Endothelial cell (in vitro differentiated cells): ENCODE measurements around the gene PPP1R27. TPM values are rescaled to one million over a fixed set of nuclear protein-coding genes. Genes with fewer than 3 reads are reported as not detected.

Experiments used
- DNase-seq: peaks from one replicate; pipeline ENCODE4 v3.0.0; 2021; ENCODE audit warnings: low spot score
- H3K27ac Mint-ChIP-seq: one replicate; pipeline ENCODE4 v1.8.0; 2021; ENCODE audit warnings: mixed read lengths, inconsistent platforms; ENCODE audit not compliant: unreplicated experiment
- H3K27me3 Mint-ChIP-seq: one replicate; pipeline ENCODE4 v1.8.0; 2021; ENCODE audit warnings: mild to moderate bottlenecking, moderate library complexity, mixed read lengths, inconsistent platforms; ENCODE audit not compliant: unreplicated experiment
- H3K36me3 Mint-ChIP-seq: one replicate; pipeline ENCODE4 v1.8.0; 2021; ENCODE audit warnings: mild to moderate bottlenecking, low read depth, mixed read lengths, inconsistent platforms; ENCODE audit not compliant: unreplicated experiment
- H3K4me1 Mint-ChIP-seq: one replicate; pipeline ENCODE4 v1.8.0; 2021; ENCODE audit warnings: mild to moderate bottlenecking, mixed read lengths, inconsistent platforms; ENCODE audit not compliant: unreplicated experiment
- H3K4me3 Mint-ChIP-seq: one replicate; pipeline ENCODE4 v1.8.0; 2021; ENCODE audit warnings: mild to moderate bottlenecking, mixed read lengths, inconsistent platforms; ENCODE audit not compliant: unreplicated experiment
- H3K9me3 Mint-ChIP-seq: one replicate; pipeline ENCODE4 v1.8.0; 2021; ENCODE audit warnings: mixed read lengths, inconsistent platforms; ENCODE audit not compliant: unreplicated experiment
- total RNA-seq: library from RNA; stranded (reverse); fragmentation: NEBNext Ultra II Directional; extraction: Animal tissue kit (Norgen Biotek cat#: 25700); gene quantifications from one replicate; pipeline ENCODE4 v1.2.1, GENCODE V29; 2021; ENCODE audit not compliant: unreplicated experiment
- TF ChIP-seq, protein P1 (sequence below): fragments of 200-600 bp; sonication (generic); IDR thresholded peaks from one replicate; pipeline ENCODE4 v1.5.0; 2021; ENCODE audit warnings: antibody characterized with exemption; ENCODE audit not compliant: unreplicated experiment

The PPP1R27 gene
- total RNA-seq, 1 donor from 2014 or later: not detected

DNA sequence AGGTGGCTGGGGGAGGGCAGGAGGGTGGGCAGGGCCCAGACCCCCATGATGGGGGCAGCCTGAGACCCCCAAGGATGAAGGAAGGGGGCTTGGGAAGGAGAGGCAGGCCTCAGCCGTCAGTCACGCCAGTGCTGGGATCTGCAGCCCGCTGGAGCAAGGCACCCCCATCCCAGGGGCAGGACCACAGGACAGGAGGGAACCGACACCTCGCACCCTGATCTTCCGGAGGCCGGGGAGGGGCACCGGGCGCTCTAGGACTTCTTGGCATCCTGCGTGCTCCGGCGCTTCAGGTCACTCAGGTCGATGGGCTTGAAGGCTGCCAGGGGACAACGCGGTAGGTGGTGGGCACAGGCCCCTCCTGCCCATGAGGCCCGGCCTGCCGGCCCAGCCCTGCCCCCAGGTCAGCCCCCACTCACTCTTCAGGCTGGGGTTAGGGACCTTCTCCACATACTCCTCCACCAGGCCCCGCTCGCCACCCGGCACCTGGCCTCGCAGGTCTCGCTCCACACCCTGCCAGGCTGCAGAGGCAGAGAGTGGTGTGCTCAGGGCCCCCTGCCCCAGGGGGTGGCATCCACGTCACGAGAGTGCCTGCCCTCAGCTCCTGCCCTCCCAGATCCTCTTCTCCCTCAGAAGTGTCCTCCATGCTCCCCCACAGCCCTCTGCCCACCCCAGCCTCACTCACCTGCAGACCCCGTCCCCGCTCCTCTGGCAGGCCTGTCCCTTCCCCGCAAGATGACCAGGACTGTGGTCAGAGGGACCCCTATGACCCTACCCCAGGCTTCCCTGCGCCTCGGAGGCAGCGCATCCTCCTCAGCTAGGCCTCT is 11.6 kb downstream of the PPP1R27 start:
- Mint-ChIP-seq H3K9me3 (no peaks in the 10 kb centered on the region), H3K4me3 (peak overlapping the region; percentile 67), H3K36me3 (peaks cover 9% of the 10 kb centered on the region), H3K27ac (peak overlapping the region; percentile 24), H3K4me1 (peaks cover 3% of the 10 kb centered on the region), H3K27me3 (peaks cover 3% of the 10 kb centered on the region)
- DNase-seq: no peak
- TF ChIP-seq, protein P1, sequence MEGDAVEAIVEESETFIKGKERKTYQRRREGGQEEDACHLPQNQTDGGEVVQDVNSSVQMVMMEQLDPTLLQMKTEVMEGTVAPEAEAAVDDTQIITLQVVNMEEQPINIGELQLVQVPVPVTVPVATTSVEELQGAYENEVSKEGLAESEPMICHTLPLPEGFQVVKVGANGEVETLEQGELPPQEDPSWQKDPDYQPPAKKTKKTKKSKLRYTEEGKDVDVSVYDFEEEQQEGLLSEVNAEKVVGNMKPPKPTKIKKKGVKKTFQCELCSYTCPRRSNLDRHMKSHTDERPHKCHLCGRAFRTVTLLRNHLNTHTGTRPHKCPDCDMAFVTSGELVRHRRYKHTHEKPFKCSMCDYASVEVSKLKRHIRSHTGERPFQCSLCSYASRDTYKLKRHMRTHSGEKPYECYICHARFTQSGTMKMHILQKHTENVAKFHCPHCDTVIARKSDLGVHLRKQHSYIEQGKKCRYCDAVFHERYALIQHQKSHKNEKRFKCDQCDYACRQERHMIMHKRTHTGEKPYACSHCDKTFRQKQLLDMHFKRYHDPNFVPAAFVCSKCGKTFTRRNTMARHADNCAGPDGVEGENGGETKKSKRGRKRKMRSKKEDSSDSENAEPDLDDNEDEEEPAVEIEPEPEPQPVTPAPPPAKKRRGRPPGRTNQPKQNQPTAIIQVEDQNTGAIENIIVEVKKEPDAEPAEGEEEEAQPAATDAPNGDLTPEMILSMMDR: no peak

DNA sequence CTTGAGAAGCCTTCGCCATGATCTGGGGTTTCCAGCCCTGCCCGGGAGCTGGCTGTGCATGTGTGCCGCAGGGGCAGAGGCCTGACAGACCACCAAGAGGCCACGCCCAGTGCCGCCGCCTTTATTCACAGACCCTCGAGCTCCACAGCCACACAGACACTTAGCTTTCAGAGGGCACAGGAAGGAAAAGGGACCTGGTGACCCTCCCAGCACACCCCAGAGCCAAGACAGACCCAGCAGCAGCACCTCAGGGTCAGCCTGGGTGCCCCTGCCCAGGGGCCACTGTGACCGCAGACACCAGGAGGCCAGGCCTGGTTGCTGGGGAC is 12.6 kb downstream of the PPP1R27 start:
- no peak for DNase-seq
- peaks cover 3% of the 10 kb centered on the region for H3K27me3 Mint-ChIP-seq
- peaks cover 3% of the 10 kb centered on the region for H3K4me1 Mint-ChIP-seq
- no peak overlapping the region for H3K27ac Mint-ChIP-seq
- TF ChIP-seq, protein P1: no peak
- H3K36me3 Mint-ChIP-seq: peaks cover 9% of the 10 kb centered on the region
- H3K9me3 Mint-ChIP-seq: no peaks in the 10 kb centered on the region
- no peak overlapping the region for H3K4me3 Mint-ChIP-seq

DNA sequence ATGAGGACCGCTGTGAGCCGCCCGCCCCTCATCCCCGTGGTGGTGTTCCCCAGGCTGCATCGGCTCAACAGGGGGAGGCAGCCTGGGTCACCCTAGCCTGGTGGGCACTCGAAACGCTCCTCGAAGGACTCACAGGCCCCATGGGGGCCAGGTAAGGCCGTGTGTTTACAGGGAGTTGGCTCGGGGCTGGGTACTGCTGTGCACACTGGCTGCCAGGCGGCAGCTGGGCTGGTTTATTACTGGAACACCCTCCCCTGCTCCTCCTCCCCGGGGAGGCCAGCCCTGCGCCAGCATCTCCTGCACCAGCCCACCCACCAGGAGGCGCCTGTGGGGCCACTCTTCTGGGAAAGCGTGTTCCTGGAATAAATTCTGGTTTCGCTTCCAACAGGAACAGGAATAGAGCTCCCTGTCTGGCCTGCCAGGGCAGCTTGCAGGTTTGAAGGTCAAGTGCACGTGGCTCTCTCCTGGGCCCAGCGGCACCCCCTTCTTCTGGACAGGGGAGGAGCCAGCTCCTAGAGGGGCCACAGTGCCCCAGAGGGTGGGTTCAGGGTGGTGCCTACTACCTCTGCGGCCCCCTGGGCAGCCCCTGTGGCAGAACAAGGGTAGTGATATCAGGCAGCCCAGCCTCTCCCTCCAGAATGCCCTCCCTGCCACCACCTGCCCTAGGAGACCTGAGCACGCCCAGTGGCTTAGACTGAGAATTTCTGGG is 13.1 kb downstream of the PPP1R27 start:
- TF ChIP-seq, protein P1: peak; percentile 33
- H3K27me3 Mint-ChIP-seq: peaks cover 3% of the 10 kb centered on the region
- peak; percentile 77 for DNase-seq
- no peak overlapping the region for H3K4me3 Mint-ChIP-seq
- no peak overlapping the region for H3K27ac Mint-ChIP-seq
- peaks cover 9% of the 10 kb centered on the region for H3K36me3 Mint-ChIP-seq
- peaks cover 3% of the 10 kb centered on the region for H3K4me1 Mint-ChIP-seq
- no peaks in the 10 kb centered on the region for H3K9me3 Mint-ChIP-seq

GRCh38 chr17:81821147-81821546 is 13.7 kb downstream of the PPP1R27 start:
- peaks cover 3% of the 10 kb centered on the region for H3K4me1 Mint-ChIP-seq
- no peak overlapping the region for H3K4me3 Mint-ChIP-seq
- H3K27me3 Mint-ChIP-seq: peaks cover 3% of the 10 kb centered on the region
- no peak overlapping the region for H3K27ac Mint-ChIP-seq
- DNase-seq: no peak
- TF ChIP-seq, protein P1: no peak
- no peaks in the 10 kb centered on the region for H3K9me3 Mint-ChIP-seq
- peaks cover 7% of the 10 kb centered on the region for H3K36me3 Mint-ChIP-seq

DNA sequence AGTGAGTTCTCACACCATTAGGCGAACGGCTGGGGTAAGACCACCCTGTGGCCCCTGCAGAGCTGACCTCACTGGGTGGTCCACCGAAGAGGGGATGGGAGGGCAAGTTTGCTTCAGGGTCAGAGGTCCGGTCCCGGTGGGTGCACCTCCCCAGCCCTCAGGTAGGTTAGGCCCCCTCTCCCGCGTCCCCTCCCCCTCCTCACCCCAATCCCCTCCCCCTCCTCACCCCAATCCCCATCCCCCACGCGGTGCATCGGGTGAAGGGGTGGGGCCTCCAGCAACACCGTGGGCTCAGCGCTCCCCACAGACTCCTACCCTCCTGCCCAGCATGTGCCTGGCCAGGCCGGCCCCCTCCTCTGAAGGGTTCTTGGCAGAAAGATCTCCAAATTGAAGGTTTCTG is 15.1 kb downstream of the PPP1R27 start:
- DNase-seq: no peak
- H3K4me1 Mint-ChIP-seq: no peaks in the 10 kb centered on the region
- H3K4me3 Mint-ChIP-seq: no peak overlapping the region
- TF ChIP-seq, protein P1: no peak
- H3K9me3 Mint-ChIP-seq: no peaks in the 10 kb centered on the region
- peaks cover 3% of the 10 kb centered on the region for H3K36me3 Mint-ChIP-seq
- H3K27ac Mint-ChIP-seq: no peak overlapping the region
- peaks cover 3% of the 10 kb centered on the region for H3K27me3 Mint-ChIP-seq
